HPDE6-E6E7 (cell line): ENCODE results near the gene ATP8A2.

Experiments used
- DNase-seq: peaks from one replicate; pipeline ENCODE4 v3.0.0; 2011; ENCODE audit warnings: missing footprints; ENCODE audit errors: extremely low spot score

Gene ATP8A2

GRCh38 chr13:25625414-25625813 is 253.6 kb downstream of the ATP8A2 start:
- no peak for DNase-seq

- DNase-seq = no peak
These were observed 258.6 kb downstream of the ATP8A2 start for GRCh38 chr13:25630329-25630900.

- no peak for DNase-seq
These were observed 260.6 kb downstream of the ATP8A2 start for GRCh38 chr13:25632166-25632888.

GRCh38 chr13:25633093-25633492 is 261.3 kb downstream of the ATP8A2 start:
- no peak for DNase-seq

- no peak for DNase-seq
These were observed 273.9 kb downstream of the ATP8A2 start for GRCh38 chr13:25645681-25646080.

- no peak for DNase-seq
These were observed 277.3 kb downstream of the ATP8A2 start for GRCh38 chr13:25649001-25649633.

- DNase-seq = no peak
These were observed 281.0 kb downstream of the ATP8A2 start for GRCh38 chr13:25652764-25653163.

GRCh38 chr13:25654322-25654721 is 282.5 kb downstream of the ATP8A2 start:
- no peak for DNase-seq

GRCh38 chr13:25657157-25657556 is 285.4 kb downstream of the ATP8A2 start:
- DNase-seq = no peak

- no peak for DNase-seq
These were observed 287.5 kb downstream of the ATP8A2 start for GRCh38 chr13:25659091-25659795.

GRCh38 chr13:25660996-25661395 is 289.2 kb downstream of the ATP8A2 start:
- DNase-seq = no peak

GRCh38 chr13:25662516-25662915 is 290.7 kb downstream of the ATP8A2 start:
- DNase-seq = no peak

GRCh38 chr13:25668345-25668744 is 296.6 kb downstream of the ATP8A2 start:
- no peak for DNase-seq

GRCh38 chr13:25673711-25674110 is 301.9 kb downstream of the ATP8A2 start:
- no peak for DNase-seq

- no peak for DNase-seq
These were observed 302.6 kb downstream of the ATP8A2 start for GRCh38 chr13:25674371-25674770.

- DNase-seq = no peak
These were observed 303.3 kb downstream of the ATP8A2 start for GRCh38 chr13:25675060-25675459.

- no peak for DNase-seq
These were observed 306.2 kb downstream of the ATP8A2 start for GRCh38 chr13:25677956-25678355.

- DNase-seq = no peak
These were observed 306.6 kb downstream of the ATP8A2 start for GRCh38 chr13:25678398-25678797.

GRCh38 chr13:25679159-25679558 is 307.4 kb downstream of the ATP8A2 start:
- DNase-seq = no peak

- DNase-seq = no peak
These were observed 308.2 kb downstream of the ATP8A2 start for GRCh38 chr13:25679936-25680335.

GRCh38 chr13:25682276-25682675 is 310.5 kb downstream of the ATP8A2 start:
- no peak for DNase-seq

GRCh38 chr13:25683056-25683455 is 311.3 kb downstream of the ATP8A2 start:
- no peak for DNase-seq
